Measurements from ENCODE around the gene TNFRSF1A.
"Not testable (repeated sequence)": the region's sequence is repeated elsewhere in the genome, so short reads cannot be mapped to it uniquely, and the experiment has no call there.

TNFRSF1A gene

GRCh38 chr12:6355491-6356373 lies 13.9 kb upstream of the TNFRSF1A start:
- DNase-seq: no peak

GRCh38 chr12:6354495-6355393 lies 12.9 kb upstream of the TNFRSF1A start:
- no peak for DNase-seq

GRCh38 chr12:6352193-6353173 lies 10.6 kb upstream of the TNFRSF1A start:
- DNase-seq: no peak

GRCh38 chr12:6351622-6352021 lies 9.7 kb upstream of the TNFRSF1A start:
- no peak for DNase-seq

- DNase-seq: no peak
These were observed 5.8 kb upstream of the TNFRSF1A start for GRCh38 chr12:6347367-6348338.

- DNase-seq: no peak
These were observed 5.1 kb upstream of the TNFRSF1A start for GRCh38 chr12:6346942-6347341.

- no peak for DNase-seq
These were observed 4.5 kb upstream of the TNFRSF1A start for GRCh38 chr12:6346235-6346832.

GRCh38 chr12:6345319-6346091 lies 3.6 kb upstream of the TNFRSF1A start:
- DNase-seq: peak; percentile 66

- DNase-seq: not testable (repeated sequence)
These were observed 2.3 kb upstream of the TNFRSF1A start for GRCh38 chr12:6344101-6344660.

GRCh38 chr12:6343518-6343917 lies 1.6 kb upstream of the TNFRSF1A start:
- no peak for DNase-seq

GRCh38 chr12:6342140-6342889 lies 439 bp upstream of the TNFRSF1A start:
- no peak for DNase-seq

- DNase-seq: no peak
These were observed 995 bp downstream of the TNFRSF1A start for GRCh38 chr12:6340745-6341416.

GRCh38 chr12:6340032-6340638 lies 1.7 kb downstream of the TNFRSF1A start:
- no peak for DNase-seq

GRCh38 chr12:6338955-6339354 lies 2.9 kb downstream of the TNFRSF1A start:
- DNase-seq: no peak

GRCh38 chr12:6338536-6338935 lies 3.3 kb downstream of the TNFRSF1A start:
- not testable (repeated sequence) for DNase-seq

- DNase-seq: no peak
These were observed 3.9 kb downstream of the TNFRSF1A start for GRCh38 chr12:6337958-6338433.

Data from activated CD4-positive, alpha-beta T cell treated with anti-CD3 and anti-CD28 coated beads, Interleukin-2, amount 50 U/mL, for 16 hours (primary cell).